ENCODE results near the gene MITF.

The MITF gene

DNA sequence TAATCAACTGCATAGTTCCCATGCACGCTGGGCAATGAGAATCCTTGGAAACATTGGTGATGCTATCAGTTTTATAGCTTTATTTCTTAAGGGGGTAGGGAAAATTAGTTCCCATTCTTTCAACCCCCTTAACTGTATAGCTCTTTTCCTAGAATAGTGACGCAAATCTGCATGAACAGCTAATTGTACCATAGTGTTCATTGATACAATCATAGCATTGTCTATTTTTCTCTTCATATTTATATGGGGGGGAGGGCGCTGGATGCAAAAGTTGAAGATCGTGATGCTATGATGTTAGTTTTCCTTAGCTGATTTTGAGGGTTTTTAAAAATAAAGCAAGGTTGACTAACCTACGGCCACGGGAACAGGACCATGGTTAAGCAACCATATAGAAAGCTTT is 227.9 kb downstream of the MITF start:
- DNase-seq (ENCODE audit: low spot score): no peak

DNA sequence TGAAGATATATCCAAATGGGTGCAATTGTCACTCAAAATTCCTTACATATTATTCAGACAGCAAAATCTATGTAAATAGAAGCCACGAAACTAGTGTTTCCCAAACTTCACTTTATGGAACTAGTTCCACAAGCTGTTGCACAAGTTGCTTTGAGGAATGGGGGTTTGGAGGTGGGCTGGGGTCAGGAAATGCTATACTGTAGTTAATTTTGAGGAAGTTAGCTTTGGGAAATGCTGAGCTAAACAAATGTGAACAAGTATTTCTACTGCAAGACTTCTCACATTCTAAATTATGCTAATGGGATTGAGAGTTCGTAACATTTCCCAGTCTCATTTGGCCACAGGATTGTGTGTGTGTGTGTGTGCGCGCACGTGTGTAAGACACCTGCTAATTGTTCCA is 231.6 kb downstream of the MITF start:
- no peak for DNase-seq (ENCODE audit: low spot score)

DNA sequence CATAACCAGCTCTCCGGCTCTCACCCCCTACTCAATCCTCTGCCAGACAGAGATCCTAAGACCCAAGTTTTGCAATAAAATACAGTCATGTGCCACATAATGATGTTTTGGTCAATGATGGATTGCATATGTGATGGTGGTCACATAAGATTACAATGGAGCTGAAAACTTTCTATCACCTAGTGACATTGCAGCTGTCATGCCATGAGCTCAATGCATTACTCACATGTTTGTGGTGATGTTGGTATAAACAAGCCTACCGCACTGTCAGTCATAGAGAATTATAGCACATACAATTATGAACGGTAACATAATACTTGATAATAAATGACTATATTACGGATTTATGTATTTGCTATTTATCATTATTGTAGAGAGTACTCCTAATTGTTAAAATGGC is 233.4 kb downstream of the MITF start:
- DNase-seq (ENCODE audit: low spot score): no peak

DNA sequence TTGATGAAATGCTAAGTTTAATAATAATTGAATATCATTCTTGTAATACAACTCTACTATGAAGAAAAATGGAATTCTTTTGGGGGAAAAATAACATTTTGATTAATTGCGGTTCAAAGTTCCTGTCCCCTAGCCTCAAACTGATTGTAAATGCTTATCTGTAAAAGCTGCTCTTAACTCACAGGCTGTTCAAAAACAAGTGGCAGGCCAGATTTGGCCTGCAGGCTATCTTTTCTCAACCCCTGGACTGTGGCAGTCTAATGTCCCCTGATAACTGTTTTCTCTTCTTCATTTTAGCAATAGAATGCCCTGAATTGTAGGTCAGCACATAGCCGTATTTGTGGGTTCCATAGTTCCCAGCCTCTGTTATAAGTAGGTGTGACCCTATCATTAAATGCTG is 236.8 kb downstream of the MITF start:
- no peak for DNase-seq (ENCODE audit: low spot score)

GRCh38 chr3:69983546-69984265 is 244.4 kb downstream of the MITF start:
- DNase-seq (ENCODE audit: low spot score): no peak

- DNase-seq (ENCODE audit: low spot score): no peak
Measured at GRCh38 chr3:69985266-69985665, 246.0 kb downstream of the MITF start.

DNA sequence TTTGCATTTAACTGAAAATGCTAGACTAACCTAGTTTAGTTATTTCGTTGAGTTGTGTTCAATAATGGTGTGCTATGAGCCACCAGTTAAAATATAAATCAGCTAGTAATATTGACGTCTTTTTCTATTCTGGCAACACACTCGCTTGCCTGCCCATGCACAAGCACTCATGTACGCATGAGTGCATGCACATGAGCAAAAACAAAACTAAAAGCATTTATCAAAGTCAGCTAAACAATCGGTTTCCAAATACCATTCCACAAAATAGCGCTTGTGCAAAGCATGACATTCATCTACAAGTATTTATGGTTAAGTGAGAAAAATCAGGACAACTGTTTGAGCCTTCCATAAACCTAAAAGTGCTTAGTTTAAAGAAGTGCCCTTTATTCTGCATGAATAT is 247.2 kb downstream of the MITF start:
- no peak for DNase-seq (ENCODE audit: low spot score)

GRCh38 chr3:69987833-69988232 is 248.6 kb downstream of the MITF start:
- DNase-seq (ENCODE audit: low spot score): no peak

- DNase-seq (ENCODE audit: low spot score): no peak
Measured at GRCh38 chr3:69993757-69994156, 254.5 kb downstream of the MITF start.

DNA sequence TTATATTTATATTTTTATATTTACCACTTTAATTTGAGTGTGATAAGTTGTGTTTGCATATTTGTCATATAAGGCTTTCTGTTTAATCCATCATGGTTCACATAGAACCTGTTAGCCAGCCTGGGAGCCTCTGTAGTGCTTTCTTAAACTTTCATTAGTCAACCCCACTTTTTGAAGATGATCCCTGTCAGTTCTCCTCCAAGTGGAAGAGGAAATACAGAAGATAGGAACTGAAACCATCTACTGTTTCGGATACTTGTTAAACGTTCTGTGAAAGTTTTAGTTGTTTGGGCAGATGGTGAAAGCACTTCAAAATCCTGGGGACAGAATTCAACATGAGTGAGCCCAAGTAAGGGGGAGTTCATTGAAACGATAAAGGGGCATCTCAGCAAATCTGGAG is 255.7 kb downstream of the MITF start:
- DNase-seq (ENCODE audit: low spot score): no peak

- DNase-seq (ENCODE audit: low spot score): no peak
Measured at GRCh38 chr3:69997631-69998307, 258.5 kb downstream of the MITF start.

DNA sequence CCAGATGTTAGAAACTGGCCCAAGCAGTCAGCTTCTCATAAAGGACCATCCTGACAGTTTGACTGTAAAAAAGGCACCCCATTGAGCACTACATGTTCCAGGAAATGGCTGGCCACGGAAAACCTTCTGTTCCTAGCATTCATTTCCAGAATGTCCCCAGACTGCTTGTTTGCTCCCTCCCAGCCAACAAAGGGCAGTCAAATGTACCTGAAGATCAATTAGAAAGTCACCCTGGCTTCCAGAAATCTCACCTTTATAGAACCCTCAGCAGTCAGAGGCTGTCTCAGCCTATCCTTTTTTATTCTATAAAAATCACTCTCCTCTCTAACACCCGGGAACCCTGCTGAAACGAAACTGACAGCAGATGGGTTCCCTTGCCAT is 259.5 kb downstream of the MITF start:
- no peak for DNase-seq (ENCODE audit: low spot score)

DNA sequence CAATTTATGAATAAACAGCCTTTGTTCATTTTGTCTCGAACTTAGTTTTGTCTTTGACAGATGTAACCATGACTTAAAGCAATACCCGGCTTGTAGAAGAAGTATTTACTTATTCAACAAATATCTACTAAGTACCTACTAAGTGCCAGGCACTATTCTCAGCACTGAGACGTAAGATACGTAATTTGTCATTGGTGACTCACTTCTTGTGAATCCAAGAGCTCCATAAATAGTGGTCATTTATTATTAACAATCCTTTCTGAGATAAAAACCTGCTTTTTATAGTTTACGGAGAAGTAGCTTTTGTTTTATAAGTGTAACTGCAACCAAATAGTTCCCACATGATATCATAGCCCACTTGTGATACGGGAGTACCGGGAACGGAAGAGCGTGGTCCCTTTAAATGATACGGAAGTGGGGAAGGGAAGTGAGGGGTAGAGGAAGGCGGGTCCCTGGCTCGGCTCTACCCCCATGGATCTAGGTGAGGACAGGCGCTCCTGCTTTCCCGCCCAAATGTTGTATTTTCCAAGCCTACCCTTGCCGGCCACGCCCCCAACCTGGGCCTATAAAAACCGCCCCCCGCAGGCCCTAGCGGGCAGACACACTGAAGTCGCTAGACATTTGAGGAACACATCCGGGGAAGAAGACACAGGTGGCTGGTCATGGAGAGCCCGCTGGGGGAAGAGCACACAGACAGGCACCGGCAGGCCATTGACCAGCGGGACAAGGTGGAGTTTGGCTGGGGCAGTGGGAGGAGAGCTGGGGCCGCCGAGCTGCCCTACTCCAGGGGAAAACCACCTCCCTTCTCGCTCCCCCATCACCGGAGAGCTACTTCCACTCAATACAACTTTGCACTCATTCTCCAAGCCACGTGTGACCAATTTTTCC is 260.1 kb downstream of the MITF start, which contains the start of gene SAMMSON:
Gene SAMMSON (plus strand): TSS at position 594 of the 888 bp plus-strand sequence.
- no peak for DNase-seq (ENCODE audit: low spot score)

- DNase-seq (ENCODE audit: low spot score): no peak
Measured at GRCh38 chr3:70000028-70000410, 260.8 kb downstream of the MITF start.

DNA sequence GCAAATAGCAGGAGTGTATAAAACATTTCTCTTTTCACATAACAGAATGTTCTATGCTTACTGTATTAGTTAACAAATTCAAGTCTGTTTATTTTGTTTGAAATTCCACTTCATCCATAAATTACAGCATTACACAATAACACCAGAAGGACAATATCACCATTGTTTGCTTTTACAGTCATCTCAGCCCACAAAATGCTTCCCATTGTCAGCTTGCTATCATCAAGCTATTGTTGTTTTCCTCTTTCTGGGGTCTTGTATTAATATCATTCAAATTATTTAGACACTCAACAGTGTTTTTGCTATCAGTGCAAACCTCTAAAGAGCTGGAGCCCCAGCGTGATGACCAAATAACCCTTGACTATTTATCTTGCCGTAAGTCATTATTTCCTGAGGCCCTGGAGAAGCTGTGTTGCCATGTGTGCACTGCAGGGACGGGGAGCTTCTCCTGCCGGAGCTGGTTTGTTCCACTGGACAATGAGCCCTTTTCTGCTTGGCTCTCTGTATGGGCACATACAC is 261.4 kb downstream of the MITF start:
- DNase-seq (ENCODE audit: low spot score): no peak

DNA sequence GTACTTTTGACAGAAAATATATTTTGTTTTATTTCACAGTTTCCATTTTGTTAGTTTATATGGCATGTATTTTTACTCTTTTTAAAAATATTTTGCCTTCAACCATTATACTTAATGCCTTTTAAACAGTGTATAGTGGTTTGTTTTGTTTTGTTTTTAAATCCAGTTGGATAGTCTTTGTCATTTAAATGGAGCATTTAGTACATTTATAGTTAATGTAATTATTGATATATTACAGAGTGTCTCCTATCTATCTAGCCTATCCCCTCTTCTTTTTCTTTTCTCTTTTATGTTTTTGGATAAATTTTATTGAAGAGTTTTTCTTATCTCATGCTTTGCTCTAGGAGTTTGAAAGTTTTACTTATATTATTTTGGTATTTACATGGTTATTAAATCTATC is 263.9 kb downstream of the MITF start:
- DNase-seq (ENCODE audit: low spot score): no peak

DNA sequence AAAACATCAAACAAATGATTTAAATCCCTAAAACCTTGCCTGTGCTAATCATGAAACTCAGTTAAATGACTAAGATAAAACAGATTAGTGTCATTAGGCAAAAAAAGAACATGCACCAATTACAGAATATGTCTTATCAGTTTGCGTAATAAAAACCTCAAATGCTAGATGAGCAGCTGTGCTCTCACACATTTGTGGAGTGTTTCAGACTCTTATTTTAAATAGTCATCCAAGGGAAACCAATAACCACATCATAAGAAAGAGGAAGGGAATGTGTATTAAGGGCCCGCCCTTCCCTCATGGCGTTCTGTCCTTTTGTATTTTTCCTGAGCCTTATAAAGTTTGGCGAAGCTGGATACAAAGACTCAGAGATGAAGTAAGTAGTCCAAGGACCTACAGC is 266.8 kb downstream of the MITF start:
- no peak for DNase-seq (ENCODE audit: low spot score)

- no peak for DNase-seq (ENCODE audit: low spot score)
Measured at GRCh38 chr3:70010346-70010745, 271.1 kb downstream of the MITF start.

GRCh38 chr3:70011582-70011981 is 272.3 kb downstream of the MITF start:
- DNase-seq (ENCODE audit: low spot score): no peak
